Suprapubic skin (tissue), 3 donors: ENCODE data around the gene LAMB2.

ENCODE experiments used
- POLR2AphosphoS5 ChIP-seq, 3 donors: sonication (generic); formaldehyde crosslinking; IDR thresholded peaks; one replicate each; pipeline ENCODE4 v1.6.1; 2017; ENCODE audit warnings: antibody characterized with exemption in 3 of 3
- TF ChIP-seq, protein P1 (sequence below), 2 donors: fragments of 200-600 bp in 1 of 2; fragments of 450-650 bp in 1 of 2; sonication (generic) in 1 of 2; IDR thresholded peaks; one replicate each; pipeline ENCODE4 v1.5.1; 2016 to 2019; ENCODE audit warnings: antibody characterized with exemption in 2 of 2, mild to moderate bottlenecking in 1 of 2, moderate library complexity in 1 of 2

DNA sequence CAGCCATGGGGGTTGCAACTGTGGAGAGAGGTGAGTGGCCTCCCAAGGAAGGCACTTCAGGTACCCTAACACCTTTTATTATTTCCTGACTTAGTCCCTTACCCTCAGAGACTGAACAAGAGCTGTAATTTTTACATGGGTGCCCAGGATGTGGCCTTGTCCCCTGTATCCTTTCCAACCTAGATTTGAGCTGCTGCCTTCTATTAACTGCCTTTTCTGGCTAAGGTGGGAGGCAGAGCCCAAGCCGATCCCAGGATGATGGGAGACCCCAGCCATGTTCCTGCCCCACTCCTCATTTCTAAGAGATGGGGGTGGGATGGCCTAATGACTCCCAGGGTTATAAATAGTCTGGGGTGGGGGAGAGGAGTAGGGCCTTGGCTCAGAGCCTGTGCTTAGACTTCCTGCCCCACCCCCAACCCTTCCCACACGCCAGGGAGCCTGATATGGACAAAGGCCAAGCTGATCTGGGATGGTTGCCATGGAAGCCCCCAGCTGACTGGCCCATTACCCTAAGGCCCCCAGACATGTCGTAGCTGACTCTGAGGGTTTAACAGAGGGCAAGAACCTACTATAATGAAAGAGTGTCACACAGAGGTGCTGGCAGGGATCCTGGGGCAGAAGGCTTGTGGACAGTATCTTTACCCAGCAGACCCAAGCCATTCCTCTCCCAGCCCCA is 40.4 kb upstream of the LAMB2 start:
- TF ChIP-seq, protein P1, sequence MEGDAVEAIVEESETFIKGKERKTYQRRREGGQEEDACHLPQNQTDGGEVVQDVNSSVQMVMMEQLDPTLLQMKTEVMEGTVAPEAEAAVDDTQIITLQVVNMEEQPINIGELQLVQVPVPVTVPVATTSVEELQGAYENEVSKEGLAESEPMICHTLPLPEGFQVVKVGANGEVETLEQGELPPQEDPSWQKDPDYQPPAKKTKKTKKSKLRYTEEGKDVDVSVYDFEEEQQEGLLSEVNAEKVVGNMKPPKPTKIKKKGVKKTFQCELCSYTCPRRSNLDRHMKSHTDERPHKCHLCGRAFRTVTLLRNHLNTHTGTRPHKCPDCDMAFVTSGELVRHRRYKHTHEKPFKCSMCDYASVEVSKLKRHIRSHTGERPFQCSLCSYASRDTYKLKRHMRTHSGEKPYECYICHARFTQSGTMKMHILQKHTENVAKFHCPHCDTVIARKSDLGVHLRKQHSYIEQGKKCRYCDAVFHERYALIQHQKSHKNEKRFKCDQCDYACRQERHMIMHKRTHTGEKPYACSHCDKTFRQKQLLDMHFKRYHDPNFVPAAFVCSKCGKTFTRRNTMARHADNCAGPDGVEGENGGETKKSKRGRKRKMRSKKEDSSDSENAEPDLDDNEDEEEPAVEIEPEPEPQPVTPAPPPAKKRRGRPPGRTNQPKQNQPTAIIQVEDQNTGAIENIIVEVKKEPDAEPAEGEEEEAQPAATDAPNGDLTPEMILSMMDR (IDR thresholded peaks at IDR 0.05): no peak
- TF ChIP-seq POLR2AphosphoS5 (IDR thresholded peaks at IDR 0.05): no peak
